Bronchial epithelial cell (primary cell): ENCODE measurements around the gene TEPSIN. TPM values are rescaled to one million over a fixed set of nuclear protein-coding genes. Genes with fewer than 3 reads are reported as not detected.

Experiments
- DNase-seq: peaks from one replicate; pipeline ENCODE4 v3.0.0-alpha.2; 2010; ENCODE audit warnings: low read depth
- FAIRE-seq: peaks from 2 replicates; lab custom pipeline; 2011; peaks lifted over from hg19 to GRCh38; lab: Jason Lieb, UNC
- H3K27me3 ChIP-seq: 2 replicates; pipeline ENCODE4 v1.5.1; 2011; ENCODE audit warnings: low read length; ENCODE audit not compliant: control insufficient read depth, insufficient read depth
- H3K36me3 ChIP-seq: 2 replicates; pipeline ENCODE4 v1.5.1; 2011; ENCODE audit warnings: low read length; ENCODE audit not compliant: control insufficient read depth, insufficient read depth
- H3K4me3 ChIP-seq: 2 replicates; pipeline ENCODE4 v1.5.1; 2011; ENCODE audit warnings: mild to moderate bottlenecking, low read depth, low read length, control low read depth
- CTCF ChIP-seq: IDR thresholded peaks from 2 replicates; pipeline ENCODE4 v1.5.1; 2011; ENCODE audit warnings: mild to moderate bottlenecking, moderate library complexity, low read length, control low read depth, inconsistent platforms; ENCODE audit not compliant: insufficient read depth, severe bottlenecking
- total RNA-seq: library from RNA; depleted of rRNA; stranded (reverse); fragments of >200 nt; gene quantifications from 2 replicates; pipeline ENCODE4 v1.2.1, GENCODE V29; 2014

The TEPSIN gene
- total RNA-seq, 1 donor from 2014 or later, result 5.8 TPM

GRCh38 chr17:81243333-81243664, 4.4 kb upstream of the TEPSIN start:
- Histone ChIP-seq H3K4me3 (no peak overlapping the region), H3K36me3 (peaks cover 12% of the 10 kb centered on the region), H3K27me3 (no peaks in the 10 kb centered on the region)
- no peak for TF ChIP-seq CTCF
- FAIRE-seq, result no peak
- DNase-seq, result no peak

DNA sequence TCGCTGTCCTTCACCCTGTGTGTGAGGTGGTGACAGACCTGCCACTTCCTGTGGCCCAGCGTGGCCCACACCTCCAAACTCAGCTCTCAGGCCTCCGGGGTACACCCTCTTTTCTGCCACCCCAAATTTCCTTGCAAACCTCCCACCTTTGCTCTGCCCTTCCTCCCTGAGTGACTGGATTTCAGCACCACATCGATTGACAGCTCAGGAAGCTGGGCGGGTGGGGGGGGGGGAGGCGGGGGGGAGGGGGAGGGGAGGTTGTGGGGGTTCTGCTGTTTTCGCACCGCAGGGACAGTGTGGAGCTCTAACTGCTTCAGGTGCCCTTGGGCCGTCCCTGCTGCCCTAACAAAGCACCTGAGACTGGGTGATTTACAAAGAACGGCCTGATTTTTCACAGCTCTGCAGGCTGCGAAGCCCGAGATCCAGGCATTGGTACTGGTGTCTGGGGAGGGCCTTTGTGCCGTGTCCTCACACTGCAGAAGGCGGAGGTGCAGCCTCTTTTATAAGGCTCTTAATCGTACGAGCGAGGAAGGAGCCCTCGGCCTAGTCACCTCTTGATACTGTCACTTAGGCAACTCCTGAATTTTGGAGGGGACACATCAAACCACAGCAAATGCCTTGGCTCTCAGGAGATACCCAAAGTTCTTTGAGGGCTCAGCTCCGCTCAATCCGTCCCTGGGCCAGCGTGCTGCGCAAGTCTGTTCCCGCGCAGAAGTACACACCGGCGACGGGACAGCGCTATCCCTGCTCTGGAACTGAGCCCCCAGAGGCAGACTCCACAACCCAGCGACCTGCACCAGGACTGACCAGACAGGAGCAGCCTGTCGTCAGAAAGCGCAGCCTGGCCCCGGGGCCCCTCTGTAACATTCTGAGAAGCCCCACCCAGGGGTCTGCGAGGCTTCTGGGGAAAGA, 3.8 kb upstream of the TEPSIN start:
- H3K4me3 ChIP-seq, result no peak overlapping the region
- TF ChIP-seq CTCF, result no peak
- H3K36me3 ChIP-seq, result peaks cover 12% of the 10 kb centered on the region
- H3K27me3 ChIP-seq, result no peaks in the 10 kb centered on the region
- peak; percentile 66 for FAIRE-seq
- no peak for DNase-seq

DNA sequence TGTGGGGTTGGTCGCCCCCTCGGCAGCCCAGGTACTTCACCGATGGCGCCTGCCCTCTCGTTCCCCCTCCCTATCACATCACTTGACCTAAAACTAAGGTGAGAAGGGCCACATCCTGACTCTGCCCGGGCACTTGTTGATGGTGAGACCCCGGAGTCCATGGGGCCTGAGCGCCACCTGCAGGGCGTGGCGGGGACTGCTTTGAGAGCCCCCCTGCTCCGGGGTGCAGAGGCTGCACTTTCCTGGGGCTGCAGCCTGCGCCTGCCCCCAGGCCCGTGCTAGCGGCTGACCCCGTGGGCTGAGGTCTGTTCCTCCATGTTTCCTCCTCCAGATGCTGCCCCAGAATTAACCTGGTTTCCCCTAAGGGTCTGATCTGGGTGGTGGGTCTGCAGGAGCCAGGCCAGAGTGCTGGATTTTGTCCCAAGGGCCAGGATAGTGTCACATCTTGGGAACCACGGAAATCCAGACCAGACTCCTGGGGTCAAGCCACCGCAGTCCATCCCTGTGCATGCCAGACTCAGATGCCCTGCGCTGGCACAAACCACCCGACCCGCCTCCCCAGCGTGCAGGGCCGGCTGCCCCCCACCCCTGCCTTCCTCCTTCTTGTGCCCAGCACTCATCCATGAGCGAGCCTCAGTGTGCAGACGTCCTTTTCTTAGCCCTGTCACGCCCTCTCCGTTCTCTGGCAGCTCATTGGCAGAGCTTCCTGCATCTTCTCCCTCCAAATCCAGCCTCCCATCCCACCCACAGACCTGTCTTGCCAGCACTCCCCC, 3.0 kb upstream of the TEPSIN start:
- FAIRE-seq, result no peak
- peak; percentile 15 for DNase-seq

GRCh38 chr17:81241203-81241602, 2.3 kb upstream of the TEPSIN start:
- DNase-seq (no peak), FAIRE-seq (no peak)
- Histone ChIP-seq H3K4me3 (no peak overlapping the region), H3K36me3 (peaks cover 14% of the 10 kb centered on the region), H3K27me3 (no peaks in the 10 kb centered on the region)
- no peak for TF ChIP-seq CTCF

More for the DNA sequence above, 3.0 kb upstream of the TEPSIN start:
- Histone ChIP-seq H3K27me3 (no peaks in the 10 kb centered on the region), H3K36me3 (peaks cover 14% of the 10 kb centered on the region), H3K4me3 (no peak overlapping the region)
- peak; percentile 85 for TF ChIP-seq CTCF

DNA sequence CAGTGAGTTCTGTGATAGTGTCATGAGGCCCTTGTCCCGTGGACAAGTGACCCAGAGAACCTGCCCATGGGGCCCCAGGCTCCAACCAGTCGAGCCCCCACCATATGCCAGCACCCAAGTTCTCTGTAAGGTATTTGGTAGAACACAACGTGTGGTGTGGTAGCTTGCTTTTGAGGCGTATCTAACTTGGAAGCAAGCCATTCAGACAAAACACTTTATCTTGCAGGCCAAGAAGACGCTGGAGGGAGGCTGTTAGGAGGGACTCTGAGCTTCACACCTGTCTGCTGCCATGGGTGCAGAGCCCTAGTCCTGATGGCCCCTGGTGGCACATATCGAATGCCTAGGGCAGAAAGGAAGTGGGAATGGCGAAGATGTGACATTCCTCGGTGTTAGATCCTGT, 1.9 kb upstream of the TEPSIN start:
- no peak for TF ChIP-seq CTCF

More for the DNA sequence above, 1.9 kb upstream of the TEPSIN start:
- H3K4me3 ChIP-seq, result no peak overlapping the region
- H3K27me3 ChIP-seq, result no peaks in the 10 kb centered on the region
- peaks cover 15% of the 10 kb centered on the region for H3K36me3 ChIP-seq
- FAIRE-seq (no peak), DNase-seq (no peak)
